Keratinocyte (primary cell): ENCODE data around the gene LRRC71.

Experiments
- EZH2 ChIP-seq: IDR thresholded peaks from one replicate; pipeline ENCODE4 v1.6.1; 2012; ENCODE audit warnings: inconsistent platforms, mild to moderate bottlenecking, low read length, moderate library complexity
- TF ChIP-seq, protein P1 (sequence below), 3 experiments: IDR thresholded peaks in 1 of 3; conservative IDR thresholded peaks in 1 of 3; optimal IDR thresholded peaks in 1 of 3; 2 replicates in 2 of 3; 3 replicates in 1 of 3; pipeline versions ENCODE3 to v1.5.1; 2011; ENCODE audit warnings: low read length in 3 of 3, mild to moderate bottlenecking in 3 of 3, moderate library complexity in 2 of 3, control low read depth in 1 of 3, inconsistent platforms in 1 of 3; ENCODE audit not compliant: insufficient read depth in 2 of 3; ENCODE audit errors: extremely low read depth in 1 of 3

DNA sequence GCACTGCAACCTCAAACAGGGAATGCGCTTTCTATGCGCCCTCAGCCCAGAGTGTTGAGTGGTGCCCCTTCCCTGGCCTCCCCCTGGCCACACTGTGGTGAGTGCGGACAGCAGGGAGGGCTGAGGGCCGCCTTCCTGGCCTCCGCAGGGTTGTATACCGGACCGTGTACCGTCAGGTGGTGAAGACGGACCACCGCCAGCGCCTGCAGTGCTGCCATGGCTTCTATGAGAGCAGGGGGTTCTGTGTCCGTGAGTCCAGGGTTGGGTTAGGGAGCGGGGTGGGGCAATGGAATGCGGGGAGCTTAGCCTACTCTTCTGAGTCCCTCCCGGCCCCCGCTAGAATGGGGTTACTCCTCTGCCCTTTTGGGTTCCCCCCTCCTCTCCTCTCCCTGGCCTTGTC is 15.3 kb upstream of the LRRC71 start:
- TF ChIP-seq, protein P1, sequence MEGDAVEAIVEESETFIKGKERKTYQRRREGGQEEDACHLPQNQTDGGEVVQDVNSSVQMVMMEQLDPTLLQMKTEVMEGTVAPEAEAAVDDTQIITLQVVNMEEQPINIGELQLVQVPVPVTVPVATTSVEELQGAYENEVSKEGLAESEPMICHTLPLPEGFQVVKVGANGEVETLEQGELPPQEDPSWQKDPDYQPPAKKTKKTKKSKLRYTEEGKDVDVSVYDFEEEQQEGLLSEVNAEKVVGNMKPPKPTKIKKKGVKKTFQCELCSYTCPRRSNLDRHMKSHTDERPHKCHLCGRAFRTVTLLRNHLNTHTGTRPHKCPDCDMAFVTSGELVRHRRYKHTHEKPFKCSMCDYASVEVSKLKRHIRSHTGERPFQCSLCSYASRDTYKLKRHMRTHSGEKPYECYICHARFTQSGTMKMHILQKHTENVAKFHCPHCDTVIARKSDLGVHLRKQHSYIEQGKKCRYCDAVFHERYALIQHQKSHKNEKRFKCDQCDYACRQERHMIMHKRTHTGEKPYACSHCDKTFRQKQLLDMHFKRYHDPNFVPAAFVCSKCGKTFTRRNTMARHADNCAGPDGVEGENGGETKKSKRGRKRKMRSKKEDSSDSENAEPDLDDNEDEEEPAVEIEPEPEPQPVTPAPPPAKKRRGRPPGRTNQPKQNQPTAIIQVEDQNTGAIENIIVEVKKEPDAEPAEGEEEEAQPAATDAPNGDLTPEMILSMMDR (optimal IDR thresholded peaks at IDR 0.05 in 1 of 3, IDR thresholded peaks at IDR 0.05 in 1 of 3, conservative IDR thresholded peaks at IDR 0.05 in 1 of 3; ENCODE audit: extremely low read depth in 1 of 3, insufficient read depth in 2 of 3, low read length in 3 of 3), result no peak
- TF ChIP-seq EZH2, result no peak
